Eye (tissue), 1 donor: ENCODE results near the gene RGL1.
A peak's percentile ranks its signal among the peaks of the same experiment; 100 is the strongest.

Experiments used
- DNase-seq: peaks from one replicate; pipeline ENCODE4 v3.0.0-alpha.2; 2015

RGL1 gene

DNA sequence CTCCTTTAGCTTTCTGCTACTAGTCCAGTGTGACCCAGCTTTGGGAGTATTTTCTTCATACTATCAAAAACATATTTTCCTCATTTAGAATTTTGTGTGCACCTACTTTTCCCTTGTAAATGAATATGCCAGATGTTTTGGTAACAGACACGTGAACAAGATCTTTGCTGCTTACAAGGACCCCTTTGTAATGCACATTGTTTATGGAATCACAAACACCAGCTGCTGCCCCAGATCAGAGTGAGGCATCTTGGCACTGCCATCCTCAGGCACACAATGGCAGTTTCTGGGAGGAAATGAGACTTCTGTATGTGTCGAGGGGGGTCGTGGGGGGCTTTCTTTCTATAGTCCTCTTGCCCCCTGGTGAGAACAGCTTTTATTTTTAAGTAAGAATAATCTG, 115.7 kb downstream of the RGL1 start:
- no peak for DNase-seq

DNA sequence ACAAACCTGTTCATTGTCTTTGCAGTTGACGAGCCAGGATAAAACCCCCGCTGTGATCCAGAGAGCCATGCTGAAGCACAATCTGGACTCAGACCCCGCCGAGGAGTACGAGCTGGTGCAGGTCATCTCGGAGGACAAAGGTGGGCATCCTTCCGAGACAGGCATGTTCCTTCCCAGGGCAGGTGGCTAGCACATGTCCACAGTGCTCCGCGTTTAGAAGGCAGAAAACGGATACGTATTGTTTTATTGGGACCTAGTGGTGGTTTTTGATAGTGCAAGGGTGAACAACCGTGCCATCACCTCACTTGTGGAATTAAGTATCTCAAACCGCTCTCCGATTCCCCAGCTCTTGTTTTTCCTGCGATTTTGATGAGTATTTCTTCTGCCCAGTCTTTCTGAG, 117.3 kb downstream of the RGL1 start:
- no peak for DNase-seq

DNA sequence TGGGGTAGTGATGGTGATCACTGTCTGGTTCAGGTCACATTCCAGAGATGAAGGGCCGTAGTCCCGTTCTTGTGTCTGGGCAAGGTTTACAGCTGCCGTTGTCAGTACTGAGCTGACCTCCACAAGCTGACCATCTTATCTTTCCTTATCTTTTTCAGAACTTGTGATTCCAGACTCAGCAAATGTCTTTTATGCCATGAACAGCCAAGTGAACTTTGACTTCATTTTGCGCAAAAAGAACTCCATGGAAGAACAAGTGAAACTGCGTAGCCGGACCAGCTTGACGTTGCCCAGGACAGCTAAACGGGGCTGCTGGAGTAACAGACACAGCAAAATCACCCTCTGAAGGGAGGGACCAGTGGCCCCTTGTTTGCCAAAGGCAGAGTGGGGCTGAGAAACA, 121.0 kb downstream of the RGL1 start:
- no peak for DNase-seq

DNA sequence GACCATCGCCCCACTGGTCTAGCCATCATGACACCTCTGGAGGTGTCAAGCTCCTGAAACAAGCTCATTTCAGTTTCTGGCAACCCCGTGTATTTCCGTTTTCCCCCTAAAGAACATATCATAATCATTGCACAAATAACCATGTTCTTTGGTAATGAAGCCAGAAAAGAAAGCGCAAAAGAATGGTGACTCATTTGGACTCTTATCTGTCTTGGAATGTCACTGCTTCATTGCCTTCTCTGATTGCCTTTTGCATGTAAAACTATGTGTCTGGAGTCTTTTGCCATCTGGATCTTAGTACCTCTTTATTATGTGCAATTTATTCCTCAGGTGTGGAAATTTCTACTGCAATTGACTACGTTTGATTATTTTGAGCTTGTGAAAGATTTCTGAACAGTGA, 122.1 kb downstream of the RGL1 start:
- DNase-seq = no peak

DNA sequence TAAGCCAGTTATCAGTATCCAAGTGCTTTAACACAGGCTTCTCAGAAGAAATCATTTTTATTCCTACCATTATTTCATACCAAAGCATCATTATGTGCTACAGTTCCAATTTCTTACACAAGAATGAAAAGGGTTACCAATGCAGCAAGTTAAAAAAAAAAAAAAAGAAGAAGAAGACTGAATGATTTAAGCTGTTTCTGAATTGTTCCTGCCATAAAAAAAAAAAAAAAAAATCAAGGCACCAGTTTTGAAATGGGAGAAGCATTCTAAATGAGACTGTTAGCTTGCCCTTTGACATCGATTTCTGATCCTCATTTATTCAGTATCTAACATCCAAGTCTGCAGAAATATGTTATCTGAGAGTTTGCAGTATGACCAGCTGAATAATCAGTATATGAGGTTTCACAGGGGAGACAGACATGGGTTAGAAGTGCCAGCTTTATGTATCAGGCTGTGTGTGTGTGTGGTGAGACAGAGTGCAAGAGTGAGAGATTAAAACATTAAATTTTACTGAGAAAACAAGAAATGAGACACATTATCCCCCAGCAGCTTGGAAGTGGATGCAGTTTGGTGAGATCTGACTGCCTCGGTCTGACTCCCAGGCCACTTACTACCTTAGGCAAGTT, 126.8 kb downstream of the RGL1 start:
- DNase-seq = no peak

DNA sequence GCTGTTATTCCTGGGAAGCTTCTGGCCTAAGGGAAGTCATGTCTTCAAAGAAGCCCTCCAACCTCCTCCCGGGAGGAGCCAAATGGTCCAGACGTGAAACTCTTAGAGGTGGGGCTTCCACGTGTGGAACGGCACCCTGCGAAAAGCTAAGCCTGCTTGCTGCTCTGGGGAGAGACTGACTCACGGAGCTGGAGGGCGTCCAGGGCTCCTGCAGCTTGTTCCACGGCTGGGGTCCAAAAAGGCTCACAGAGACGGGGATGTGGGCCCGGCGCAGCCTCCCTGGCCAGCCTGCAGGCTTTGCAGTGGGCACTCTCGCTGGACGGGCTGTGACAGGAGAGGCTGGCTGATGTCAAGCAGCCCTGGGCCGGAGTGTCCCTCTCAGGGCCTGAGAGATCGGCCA, 127.5 kb downstream of the RGL1 start:
- DNase-seq = peak; percentile 41

DNA sequence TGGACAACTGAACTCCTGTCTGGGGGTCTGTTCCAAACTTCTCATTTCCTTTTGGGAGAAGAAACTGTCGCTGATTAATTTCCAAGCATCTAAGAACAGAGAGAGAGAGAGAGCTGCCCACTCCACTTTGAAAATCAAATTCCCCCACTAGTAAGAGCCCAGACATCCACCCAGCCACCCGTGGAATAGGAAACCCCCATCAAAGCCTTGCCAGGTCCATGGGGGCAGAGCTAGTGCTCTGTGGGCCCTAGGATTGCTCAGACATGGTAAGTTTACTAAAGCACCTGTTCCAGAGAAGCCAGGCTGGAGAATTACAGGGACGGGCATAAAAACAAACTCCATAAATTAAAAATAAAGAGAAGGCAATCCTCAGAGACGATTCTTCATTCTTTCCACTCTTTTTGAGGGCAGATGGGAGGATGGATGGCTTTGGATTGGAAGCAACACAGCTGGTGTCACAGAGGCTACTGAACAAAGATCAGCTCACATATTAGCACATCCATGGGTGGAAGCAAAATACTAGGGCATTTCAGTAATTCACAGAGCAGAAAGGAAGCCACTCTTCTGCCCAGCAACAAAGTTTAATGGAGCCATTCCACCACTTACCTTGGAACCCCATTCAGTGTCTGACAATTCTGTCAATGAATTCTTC, 128.7 kb downstream of the RGL1 start:
- DNase-seq = peak; percentile 49

DNA sequence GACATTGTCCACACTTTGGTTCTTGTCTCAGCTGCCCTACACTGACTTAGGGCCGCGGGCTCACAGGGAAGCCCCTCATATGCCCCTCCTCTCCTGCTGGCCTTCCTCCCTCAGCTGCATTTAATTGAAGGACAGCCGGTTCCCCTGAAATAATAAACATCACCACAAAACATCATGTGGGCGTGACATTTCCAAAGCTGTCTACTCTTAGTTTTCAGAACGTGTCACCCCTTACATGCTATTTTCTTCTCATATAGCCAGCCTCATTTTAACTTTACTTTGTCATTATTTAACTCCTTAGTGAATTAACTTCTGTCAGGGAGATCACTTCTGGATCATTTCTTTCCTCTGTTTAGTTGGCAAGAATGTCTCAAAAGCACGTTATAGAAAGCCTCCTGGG, 129.4 kb downstream of the RGL1 start:
- peak; percentile 75 for DNase-seq

DNA sequence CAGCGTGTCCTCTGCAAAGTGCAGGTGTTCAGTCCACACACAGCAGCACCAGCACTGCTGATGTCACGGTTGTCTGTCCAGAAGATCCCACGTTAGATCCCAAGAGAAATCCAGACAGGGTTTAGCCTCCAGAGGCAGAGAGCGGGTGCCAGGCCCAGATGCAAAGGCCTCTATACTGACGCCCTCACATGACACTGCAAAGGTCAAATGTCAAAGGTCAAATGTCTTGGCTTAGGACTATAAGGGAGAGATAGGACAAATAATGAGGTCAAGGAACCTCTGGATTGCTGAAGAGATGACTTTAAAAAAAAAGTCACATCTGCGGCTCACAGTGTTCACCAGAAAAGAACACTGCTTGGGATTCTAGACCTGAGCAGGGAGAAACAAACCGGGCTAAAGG, 131.1 kb downstream of the RGL1 start:
- DNase-seq = no peak

DNA sequence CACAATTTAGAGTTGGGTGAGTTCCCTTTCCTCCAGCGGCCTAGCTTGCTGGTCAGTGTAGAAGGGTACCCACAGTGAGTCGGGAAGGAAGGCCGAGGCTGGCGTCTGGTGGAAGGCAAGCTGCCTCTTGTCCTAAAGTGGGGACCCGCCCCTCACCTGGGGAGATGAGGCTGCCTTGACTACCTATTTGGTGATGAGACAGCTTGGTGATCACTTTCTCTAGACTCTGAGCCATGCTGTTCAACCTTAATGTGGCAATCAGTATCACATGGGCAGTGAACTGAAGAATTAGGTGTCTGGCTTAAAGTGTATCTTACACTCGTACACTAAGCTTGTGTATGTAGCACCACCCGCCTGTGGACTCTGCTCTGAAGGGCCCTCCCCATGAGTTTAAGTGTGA, 131.9 kb downstream of the RGL1 start:
- no peak for DNase-seq

DNA sequence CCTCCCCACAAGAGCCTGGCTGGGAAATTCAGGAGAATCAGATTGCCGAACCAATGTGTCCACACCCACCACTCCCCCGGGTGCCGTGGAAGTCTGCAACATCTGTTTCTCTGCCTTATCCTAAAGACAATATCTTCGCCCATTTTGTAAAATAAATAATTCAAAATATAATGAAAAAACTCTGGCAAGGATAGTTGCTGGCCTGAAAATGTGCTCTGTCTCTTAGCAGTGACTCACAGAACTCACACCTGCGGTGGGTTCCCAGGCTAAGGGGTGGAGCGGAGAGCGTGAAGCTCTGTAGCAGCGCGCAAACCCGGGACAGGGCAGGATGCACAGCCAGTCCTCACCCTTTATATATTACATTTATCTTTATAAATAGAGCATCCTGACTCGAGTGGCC, 132.7 kb downstream of the RGL1 start:
- DNase-seq = no peak

DNA sequence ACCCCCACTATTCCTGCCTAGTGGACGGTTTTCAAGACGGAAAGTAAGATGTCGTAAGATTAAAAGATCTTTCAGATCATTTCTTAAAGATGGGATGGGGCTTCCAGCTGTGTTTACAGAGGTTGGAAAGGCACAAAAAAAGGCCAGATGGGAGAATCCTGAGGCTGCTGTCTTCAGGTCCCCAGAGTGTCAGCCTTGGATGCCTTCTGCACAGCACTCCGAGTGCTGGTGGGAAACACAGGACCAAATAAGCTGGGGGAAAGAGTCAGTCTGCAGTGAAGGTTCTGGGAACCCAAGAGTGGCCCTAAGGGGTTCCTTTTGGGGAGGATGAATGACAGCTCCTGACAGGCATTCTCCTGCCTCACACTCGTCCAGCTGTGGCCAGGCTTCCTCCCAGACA, 136.1 kb downstream of the RGL1 start:
- DNase-seq = no peak

DNA sequence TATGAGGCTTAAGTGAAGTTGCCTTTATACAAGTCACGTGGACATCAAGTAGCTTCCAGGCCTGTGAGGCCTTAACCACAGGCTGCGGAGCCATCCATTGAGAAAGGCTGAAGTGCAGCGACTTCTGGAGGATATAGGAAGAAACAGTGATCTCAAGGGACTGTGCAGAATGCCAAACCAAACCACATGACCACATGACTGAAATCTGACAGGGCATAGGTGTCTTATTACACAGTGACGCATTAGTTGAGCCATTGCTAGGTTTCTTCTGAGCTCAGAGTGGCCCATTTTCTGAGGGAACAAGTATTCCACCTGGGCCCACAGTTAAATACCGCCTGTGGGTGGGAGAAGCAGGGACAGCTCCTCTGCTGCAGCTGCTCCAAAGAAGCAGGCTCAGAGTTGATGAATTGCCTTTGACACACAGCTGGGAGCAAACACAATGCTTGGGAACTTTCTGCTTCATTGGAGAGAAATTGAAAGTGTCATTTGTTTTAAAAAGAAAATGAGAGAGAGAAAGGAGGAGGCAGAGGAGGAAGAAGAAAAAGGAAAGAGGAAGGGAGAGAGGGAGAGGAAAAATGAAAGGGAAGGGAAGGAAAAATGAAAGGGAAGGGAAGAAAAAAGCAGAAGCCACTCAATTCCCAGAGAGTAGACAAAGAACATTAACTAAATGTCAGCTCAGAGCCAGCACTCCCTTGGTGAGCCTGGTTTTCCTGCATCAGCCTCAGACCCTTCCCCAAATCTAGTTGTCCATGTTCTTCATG, 138.2 kb downstream of the RGL1 start:
- DNase-seq = peak; percentile 96

DNA sequence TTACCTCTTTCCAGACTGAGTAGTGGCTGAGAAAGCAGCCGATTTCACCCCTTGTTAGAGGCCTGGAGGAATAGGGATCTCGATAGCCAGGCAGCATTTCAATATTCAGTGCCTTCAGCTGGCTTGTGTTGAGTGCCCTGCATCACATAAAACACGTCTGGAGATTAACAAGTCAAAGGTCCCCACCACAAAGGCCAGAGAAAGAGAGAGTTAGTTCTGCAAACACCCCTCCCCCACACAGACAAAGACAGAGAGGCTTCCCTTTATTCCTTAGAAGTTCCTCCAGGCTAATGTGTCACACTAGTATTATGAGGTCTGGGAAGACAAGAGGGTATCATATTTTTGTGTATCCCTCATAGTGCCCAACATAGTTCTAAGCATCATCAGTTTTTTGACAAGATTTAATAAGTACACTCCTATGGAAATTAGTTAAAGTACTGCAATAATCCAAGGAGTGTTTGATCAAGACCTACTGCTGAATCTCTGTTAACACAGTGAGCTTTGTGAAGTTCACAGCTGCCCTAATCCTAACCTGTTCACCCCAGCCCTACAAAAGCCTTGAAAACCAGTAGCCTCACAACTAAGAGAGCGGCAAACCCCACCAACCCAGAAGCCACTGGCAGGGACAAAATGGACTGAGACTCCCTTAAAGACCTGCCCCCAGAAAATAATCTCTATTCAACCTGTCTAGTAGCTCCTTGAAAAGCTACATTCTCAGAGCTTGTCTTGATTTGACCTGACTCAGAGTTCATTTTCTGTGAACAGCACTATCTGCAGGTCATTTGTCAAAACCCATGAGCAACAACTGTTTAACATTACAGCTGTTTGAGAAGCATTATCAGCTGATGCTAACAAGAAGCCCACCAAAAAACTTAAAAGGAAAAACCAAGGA, 140.8 kb downstream of the RGL1 start:
- peak; percentile 78 for DNase-seq

DNA sequence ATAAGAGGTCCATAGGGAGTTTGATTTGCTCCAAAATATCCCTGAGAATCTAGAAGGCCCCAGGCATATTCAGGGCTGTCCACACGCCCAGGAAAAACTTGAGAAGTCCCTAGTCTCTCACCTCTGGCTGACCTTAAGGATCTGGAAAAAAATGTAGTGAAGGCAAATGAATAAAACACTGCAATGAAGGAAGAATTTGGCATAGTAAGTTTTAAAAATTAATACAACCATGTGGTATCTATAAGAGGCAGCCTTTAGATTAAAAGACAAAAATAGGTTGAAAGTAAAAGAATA, 141.3 kb downstream of the RGL1 start:
- DNase-seq = no peak

DNA sequence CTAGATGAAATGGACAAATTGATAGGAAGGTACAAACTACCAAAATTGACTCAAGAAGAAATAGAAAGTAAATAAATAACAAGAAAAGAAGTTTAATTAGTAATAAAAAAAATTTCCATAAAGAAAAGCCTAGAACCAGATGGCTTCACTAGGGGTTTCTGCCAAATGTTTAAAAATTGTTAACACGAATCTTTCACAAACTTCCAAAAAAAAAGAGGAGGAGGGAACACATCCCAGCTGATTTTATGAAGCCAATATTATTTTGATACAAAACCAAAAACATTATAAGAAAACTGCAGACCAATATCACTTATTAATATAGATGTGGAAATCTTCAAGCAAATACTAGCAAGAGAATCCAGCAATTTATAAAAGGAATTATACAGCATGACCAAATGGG, 143.1 kb downstream of the RGL1 start:
- DNase-seq = no peak

DNA sequence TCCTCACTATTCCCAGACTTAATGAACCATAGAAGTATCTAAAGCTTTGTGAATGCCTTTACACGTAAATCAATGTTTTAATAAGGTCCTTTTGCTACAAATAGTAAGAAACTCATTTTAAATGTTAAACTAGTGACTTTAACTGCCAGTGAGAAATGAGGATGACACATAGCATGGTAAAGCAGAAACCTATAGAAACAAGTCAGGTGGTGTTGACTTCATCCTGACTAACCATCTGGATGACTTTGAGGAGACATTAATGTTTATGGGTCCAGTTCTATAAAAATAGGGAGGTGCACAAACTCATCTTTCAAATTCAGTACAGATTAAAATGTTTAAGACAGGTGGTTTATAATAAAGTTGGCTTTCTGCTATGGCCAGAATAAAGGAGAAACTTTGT, 147.2 kb downstream of the RGL1 start:
- DNase-seq = no peak

DNA sequence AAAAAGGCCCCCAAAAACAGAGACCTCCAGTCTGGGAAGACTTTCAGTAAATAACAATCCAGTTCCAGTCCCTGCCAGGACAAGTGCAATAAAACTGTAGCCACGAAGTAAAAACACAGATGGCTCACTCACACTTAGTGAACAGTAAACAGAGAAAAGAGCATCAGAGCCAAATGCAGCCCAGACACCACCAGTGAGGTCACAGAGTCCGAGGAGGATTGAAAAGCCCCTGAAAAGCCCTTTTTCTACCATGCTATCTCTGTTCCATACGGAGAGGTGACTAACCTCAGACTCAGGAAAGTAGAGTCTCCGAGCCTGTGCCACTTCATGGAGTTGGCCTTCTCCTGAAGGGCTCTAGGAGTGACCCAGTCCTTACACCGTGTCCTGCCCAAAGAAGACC, 148.1 kb downstream of the RGL1 start:
- DNase-seq = no peak

DNA sequence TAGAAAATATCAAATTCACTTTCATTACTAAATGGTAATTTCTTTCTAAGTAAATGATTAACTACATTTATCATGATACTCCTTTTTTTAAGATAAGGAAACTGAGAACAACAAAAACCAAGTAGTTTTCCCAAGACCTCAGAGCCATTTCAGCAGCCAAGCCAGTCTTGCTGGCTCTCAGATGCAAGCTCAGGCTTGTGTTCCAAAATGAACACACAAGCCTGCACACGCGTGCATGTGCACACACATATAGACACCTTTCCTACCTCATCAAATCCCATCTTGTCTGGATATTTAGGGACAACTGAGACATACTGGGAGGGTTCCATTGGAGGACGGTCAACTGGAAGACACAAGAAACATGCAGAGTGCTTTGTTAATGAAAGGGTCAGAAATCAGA, 149.6 kb downstream of the RGL1 start:
- no peak for DNase-seq

DNA sequence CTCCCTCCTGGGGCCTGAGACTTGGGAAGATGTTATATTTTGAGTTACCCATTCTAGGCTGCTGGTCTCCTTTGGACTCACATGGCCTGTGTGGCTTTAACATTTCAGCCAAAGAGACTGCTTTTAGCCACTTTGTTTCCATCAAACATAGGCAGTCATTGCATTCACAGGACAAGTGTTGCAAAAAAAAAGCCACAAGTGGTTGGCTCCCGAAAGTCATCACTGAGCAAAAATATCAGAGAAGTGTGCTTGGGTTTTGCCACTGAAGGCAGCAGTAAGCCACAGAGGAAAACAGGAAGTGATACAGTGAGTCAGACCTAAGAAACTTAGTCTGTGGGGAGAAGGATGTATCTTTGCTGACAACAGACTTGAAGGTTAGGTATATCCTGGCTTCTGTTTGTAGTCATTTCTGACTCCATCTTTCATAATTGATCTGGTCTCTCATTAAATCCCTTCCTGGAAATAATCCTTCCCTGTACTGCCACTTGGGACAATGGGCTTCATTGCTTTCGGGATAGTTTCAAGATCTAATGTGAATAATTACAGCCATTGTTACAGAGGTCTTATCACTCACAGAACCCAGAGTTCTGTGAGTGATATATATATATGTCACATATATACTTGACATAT, 151.8 kb downstream of the RGL1 start:
- DNase-seq = no peak

DNA sequence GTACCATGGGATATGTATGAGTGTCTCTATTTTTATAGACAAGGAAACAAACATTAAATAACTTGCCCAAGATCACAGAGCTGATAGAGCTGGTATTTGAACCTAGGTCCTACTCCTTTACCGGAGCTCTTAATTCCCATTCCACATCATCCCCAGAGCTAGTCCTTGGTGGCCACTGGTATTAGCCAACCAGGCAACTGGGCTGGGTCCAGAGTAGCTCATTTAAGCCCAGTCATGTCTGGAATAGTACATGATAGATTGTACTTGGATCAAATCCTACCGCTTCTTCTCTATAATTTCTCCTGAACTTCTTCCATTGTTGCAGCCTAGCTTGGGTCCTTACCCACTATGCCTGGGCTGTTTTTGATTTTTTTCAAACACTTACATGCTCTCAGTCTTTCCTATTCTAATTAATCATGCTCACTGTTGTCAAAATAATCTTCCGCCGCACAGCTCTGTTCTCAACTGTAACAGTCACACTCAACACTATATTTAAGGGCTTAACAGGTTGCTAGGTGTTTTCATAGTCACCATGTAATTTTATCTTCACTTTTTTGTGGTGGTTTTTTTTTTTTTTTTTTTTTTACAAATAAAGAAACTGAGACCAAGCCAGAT, 152.4 kb downstream of the RGL1 start:
- DNase-seq = no peak

DNA sequence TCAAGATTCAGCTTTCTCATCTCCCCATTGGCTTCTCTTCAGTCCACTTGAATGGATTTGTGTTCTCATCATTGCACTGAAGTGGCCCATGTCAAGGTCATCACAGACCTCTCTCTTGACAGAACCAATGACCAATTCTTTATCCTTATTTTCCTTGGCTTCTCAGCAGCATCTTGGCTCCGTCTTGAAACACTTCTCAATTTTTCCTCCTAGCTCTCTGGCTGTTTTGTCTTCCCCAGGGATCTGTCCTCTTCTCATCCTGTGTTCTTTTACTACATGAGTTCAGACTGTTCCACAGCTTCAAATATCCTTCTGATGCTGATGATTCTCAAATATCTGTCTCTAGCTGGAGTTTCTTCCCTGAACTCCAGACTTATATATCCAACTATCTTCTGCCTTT, 154.0 kb downstream of the RGL1 start:
- no peak for DNase-seq

DNA sequence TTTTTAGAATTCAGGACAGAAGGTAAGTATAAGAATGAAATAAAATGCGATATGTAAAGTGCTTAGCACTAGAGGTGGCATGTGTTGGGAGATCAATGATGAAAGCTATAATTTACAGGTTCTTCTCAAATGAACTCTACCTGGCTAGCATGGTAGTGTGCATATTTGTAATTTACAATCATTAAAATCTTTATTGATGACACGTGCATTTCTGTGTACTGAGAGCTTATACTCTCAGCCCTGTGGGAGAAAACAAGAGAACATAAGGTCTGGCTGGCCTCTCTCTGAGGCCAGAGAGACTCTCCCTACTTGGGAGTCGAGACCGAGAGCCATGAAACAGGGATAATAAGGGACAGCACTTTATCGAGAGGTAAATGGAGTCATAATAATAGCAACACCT, 156.2 kb downstream of the RGL1 start:
- no peak for DNase-seq
